ENCODE data around the gene PTN.

PTN gene

GRCh38 chr7:137325927-137326326 is 17.6 kb downstream of the PTN start:
- Histone ChIP-seq H3K27ac (ENCODE audit: low read length) (no peak overlapping the region), H3K27me3 (ENCODE audit: insufficient read depth, low read length, poor library complexity) (no peaks in the 10 kb centered on the region), H3K4me1 (ENCODE audit: insufficient read depth, low read length) (no peaks in the 10 kb centered on the region), H3K9ac (ENCODE audit: low read depth, low read length) (no peak overlapping the region), H3K4me3 (ENCODE audit: low read depth in 1 of 2, low read length in 2 of 2) (no peak overlapping the region), H3K79me2 (ENCODE audit: insufficient read depth, low read length) (no peaks in the 10 kb centered on the region), H3K36me3 (ENCODE audit: insufficient read depth, low read length) (no peaks in the 10 kb centered on the region), H4K20me1 (ENCODE audit: insufficient read depth, low read length) (no peaks in the 10 kb centered on the region), H3K9me3 (ENCODE audit: insufficient read depth, low read length, severe bottlenecking) (no peaks in the 10 kb centered on the region), H3K4me2 (ENCODE audit: insufficient read depth, low read length) (no peak overlapping the region), H2AFZ (ENCODE audit: low read depth, low read length) (no peak overlapping the region)
- DNase-seq (no peak), ATAC-seq (ENCODE audit: insufficient read depth, low read depth) (no peak)
- TF ChIP-seq CTCF (IDR thresholded peaks at IDR 0.05; ENCODE audit: borderline replicate concordance, extremely low read depth, low read length, poor library complexity, severe bottlenecking): no peak
- no peak for TF ChIP-seq EZH2 (IDR thresholded peaks at IDR 0.05; ENCODE audit: borderline replicate concordance, low read depth, low read length, severe bottlenecking)

DNA sequence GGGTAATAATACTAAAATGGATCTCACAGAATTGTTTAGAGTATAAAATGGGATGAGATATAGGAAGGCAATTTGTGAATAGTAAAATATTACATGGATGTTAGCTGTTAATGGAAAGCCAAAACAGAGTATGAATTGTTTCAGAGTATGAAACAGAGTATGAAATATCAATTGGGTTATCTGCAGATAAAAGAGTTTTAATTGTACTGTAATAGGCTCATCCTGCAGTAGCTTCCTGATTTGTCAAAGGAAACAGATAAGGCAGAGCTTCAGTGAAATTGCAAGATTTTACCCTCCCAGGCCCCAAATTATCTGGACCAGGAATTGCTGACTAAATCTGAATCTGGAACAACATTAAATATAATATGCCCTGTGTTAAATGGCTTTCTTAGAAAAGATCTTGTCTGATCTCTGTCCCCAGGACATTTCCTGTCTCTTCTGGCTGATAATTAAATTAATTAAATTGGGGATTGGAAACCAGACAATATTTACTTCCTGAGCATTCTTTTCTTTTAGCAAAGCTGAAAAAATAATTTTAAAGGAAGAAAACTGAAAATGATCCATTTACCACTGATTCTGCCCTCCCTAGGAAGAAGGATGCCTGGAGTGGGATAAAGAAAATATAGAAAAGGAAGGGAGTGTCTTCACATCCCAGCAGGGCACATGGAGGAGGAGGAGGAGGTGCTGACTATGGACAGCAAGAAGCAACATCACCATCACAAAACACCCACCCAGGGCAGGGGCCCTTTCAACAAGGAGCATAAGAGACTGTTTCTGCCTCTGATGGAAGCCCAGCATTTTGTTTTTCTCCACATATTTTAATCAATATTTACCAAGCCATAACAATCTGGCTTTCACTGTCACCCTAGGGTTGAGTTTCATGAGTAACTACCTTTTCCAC is 18.5 kb downstream of the PTN start:
- Histone ChIP-seq H3K27ac (ENCODE audit: low read length) (no peak overlapping the region), H3K9me3 (ENCODE audit: insufficient read depth, low read length, severe bottlenecking) (no peaks in the 10 kb centered on the region), H3K27me3 (ENCODE audit: insufficient read depth, low read length, poor library complexity) (no peaks in the 10 kb centered on the region), H3K4me1 (ENCODE audit: insufficient read depth, low read length) (no peaks in the 10 kb centered on the region), H3K36me3 (ENCODE audit: insufficient read depth, low read length) (no peaks in the 10 kb centered on the region), H3K4me3 (ENCODE audit: low read depth in 1 of 2, low read length in 2 of 2) (no peak overlapping the region), H2AFZ (ENCODE audit: low read depth, low read length) (no peak overlapping the region), H4K20me1 (ENCODE audit: insufficient read depth, low read length) (no peaks in the 10 kb centered on the region), H3K4me2 (ENCODE audit: insufficient read depth, low read length) (no peak overlapping the region), H3K9ac (ENCODE audit: low read depth, low read length) (no peak overlapping the region), H3K79me2 (ENCODE audit: insufficient read depth, low read length) (no peaks in the 10 kb centered on the region)
- no peak for TF ChIP-seq CTCF (IDR thresholded peaks at IDR 0.05; ENCODE audit: borderline replicate concordance, extremely low read depth, low read length, poor library complexity, severe bottlenecking)
- TF ChIP-seq EZH2 (IDR thresholded peaks at IDR 0.05; ENCODE audit: borderline replicate concordance, low read depth, low read length, severe bottlenecking): no peak
- DNase-seq (no peak), ATAC-seq (ENCODE audit: insufficient read depth, low read depth) (no peak)

DNA sequence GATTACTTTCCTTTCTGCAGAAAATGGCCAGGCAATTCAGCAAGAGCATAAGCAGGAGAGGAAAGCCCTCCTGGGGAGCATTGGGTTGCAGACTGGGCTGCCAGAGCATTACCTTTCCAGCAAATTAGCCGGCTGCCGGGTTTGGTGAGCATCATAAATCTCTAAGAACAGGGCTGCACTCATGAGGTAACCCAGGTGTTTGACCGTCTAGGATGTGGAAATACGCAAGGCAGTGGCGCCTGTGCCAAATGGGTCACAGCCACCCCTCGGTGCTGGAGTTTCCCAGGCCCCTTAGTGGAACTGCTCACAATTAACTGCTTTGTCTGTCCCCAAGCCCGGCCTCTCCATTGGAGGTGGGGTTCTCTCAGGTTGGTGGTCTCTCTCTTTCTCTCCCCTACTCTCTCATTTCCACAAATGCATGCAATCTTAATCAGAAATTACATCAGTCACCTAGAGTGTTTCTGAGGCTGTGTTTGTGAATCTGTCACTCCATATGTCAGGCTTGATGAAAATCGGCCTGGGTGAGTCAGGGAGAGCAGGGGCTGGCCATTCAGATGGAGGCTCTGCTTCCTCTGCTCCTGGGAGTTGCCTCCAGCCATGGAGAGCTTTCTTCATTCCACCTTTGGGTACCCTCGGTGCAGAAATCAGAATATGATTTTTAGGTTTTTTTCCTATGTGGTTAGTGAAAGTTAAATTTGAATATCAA is 26.7 kb downstream of the PTN start:
- DNase-seq (no peak), ATAC-seq (ENCODE audit: insufficient read depth, low read depth) (no peak)
- Histone ChIP-seq H3K27me3 (ENCODE audit: insufficient read depth, low read length, poor library complexity) (no peaks in the 10 kb centered on the region), H3K4me2 (ENCODE audit: insufficient read depth, low read length) (no peak overlapping the region), H3K36me3 (ENCODE audit: insufficient read depth, low read length) (no peaks in the 10 kb centered on the region), H3K27ac (ENCODE audit: low read length) (no peak overlapping the region), H4K20me1 (ENCODE audit: insufficient read depth, low read length) (no peaks in the 10 kb centered on the region), H3K9me3 (ENCODE audit: insufficient read depth, low read length, severe bottlenecking) (no peaks in the 10 kb centered on the region), H2AFZ (ENCODE audit: low read depth, low read length) (no peak overlapping the region), H3K9ac (ENCODE audit: low read depth, low read length) (no peak overlapping the region), H3K4me1 (ENCODE audit: insufficient read depth, low read length) (no peaks in the 10 kb centered on the region), H3K79me2 (ENCODE audit: insufficient read depth, low read length) (no peaks in the 10 kb centered on the region), H3K4me3 (ENCODE audit: low read depth in 1 of 2, low read length in 2 of 2) (no peak overlapping the region)
- TF ChIP-seq CTCF (IDR thresholded peaks at IDR 0.05; ENCODE audit: borderline replicate concordance, extremely low read depth, low read length, poor library complexity, severe bottlenecking): no peak
- TF ChIP-seq EZH2 (IDR thresholded peaks at IDR 0.05; ENCODE audit: borderline replicate concordance, low read depth, low read length, severe bottlenecking): no peak

All from DND-41 (cell line).